C4-2B (cell line): Measurements from ENCODE around the gene PLXNA2.

ENCODE experiments used
- CTCF ChIP-seq: fragments of 450-650 bp; conservative IDR thresholded peaks from 2 replicates; pipeline ENCODE4 v1.5.1; 2017; ENCODE audit warnings: mild to moderate bottlenecking
- ZFX ChIP-seq: fragments of 450-650 bp; IDR thresholded peaks from 2 replicates; pipeline ENCODE4 v1.6.1; 2017

DNA sequence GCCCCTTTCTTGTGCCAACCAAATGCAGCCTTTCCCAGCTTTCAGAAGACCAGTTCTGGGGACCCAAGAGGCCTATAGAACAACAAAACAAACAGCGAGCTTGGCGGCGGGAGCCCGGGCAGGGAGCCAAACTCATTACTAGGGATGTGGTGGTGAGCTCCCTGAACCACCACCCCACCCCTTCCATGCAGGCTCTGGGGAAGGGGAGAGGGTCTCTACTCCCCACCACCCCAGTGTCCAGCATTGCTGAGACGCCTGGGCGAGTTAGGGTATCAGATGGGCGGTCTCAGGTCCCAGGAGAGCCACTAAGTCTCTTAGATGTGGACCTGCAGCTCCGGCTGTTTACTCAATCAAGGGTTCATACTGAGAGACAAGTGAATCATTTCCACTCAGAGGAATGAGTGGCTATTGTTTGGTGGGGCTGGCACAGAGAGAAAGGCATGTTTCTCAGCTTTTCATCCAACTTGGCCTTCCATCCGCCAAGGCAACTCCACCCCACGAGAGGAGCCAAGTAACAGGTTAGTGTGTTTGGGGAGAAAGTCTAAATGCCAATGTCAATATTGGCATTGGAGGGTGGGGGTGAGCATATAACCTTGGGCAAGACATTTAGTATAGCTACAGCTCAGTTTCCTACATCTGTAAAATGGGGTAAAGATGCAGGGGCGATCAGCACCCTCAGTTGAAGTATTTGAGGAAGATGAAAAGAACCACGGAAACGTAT is 40.9 kb downstream of the PLXNA2 start:
- no peak for TF ChIP-seq CTCF
- no peak for TF ChIP-seq ZFX
